ENCODE measurements around the gene CHIA.
A peak's percentile ranks its signal among the peaks of the same experiment; 100 is the strongest.

Gene CHIA

DNA sequence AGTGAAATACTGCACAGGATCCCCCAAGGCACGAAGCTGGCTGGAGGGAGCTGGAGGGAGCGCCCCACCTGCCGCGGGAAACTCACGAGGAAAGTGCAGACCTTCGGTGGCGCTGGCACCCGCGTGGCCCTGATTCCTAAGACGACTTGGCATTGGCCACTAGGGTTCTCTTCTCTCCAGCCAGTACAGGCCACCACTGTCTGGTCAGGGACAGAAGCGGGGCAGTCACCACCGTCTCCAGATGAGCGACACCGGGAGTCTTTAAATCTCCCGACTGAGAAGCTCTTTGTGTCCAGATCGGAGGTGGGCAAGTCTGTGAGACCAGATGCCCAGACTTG lies 19.2 kb upstream of the CHIA start:
- H3K4me3 ChIP-seq (ENCODE audit: low read depth, low read length), result no peak overlapping the region
- TF ChIP-seq, protein P1, sequence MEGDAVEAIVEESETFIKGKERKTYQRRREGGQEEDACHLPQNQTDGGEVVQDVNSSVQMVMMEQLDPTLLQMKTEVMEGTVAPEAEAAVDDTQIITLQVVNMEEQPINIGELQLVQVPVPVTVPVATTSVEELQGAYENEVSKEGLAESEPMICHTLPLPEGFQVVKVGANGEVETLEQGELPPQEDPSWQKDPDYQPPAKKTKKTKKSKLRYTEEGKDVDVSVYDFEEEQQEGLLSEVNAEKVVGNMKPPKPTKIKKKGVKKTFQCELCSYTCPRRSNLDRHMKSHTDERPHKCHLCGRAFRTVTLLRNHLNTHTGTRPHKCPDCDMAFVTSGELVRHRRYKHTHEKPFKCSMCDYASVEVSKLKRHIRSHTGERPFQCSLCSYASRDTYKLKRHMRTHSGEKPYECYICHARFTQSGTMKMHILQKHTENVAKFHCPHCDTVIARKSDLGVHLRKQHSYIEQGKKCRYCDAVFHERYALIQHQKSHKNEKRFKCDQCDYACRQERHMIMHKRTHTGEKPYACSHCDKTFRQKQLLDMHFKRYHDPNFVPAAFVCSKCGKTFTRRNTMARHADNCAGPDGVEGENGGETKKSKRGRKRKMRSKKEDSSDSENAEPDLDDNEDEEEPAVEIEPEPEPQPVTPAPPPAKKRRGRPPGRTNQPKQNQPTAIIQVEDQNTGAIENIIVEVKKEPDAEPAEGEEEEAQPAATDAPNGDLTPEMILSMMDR (conservative IDR thresholded peaks at IDR 0.05; ENCODE audit: low read depth, low read length), result no peak
- DNase-seq (ENCODE audit: low read depth), result no peak

DNA sequence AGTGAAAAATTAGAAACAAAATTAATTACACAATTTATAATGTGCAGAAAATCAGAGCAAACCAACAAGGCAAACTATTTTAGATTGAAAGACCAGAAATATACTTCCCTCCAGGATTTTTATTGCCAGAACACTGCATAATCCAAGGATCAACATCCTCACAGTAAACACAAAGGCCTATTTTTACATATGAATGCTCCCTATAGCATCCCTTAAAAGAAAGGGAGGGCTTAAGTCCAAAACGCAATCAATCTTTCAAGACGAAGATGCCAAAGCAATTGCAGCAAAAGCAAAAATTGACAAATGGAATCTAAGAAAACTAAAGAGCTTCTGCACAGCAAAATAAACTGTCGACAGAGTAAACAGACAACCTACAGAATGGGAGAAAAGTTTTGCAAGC lies 18.6 kb upstream of the CHIA start:
- H3K4me3 ChIP-seq (ENCODE audit: low read depth, low read length), result no peak overlapping the region
- DNase-seq (ENCODE audit: low read depth), result no peak
- TF ChIP-seq, protein P1 (conservative IDR thresholded peaks at IDR 0.05; ENCODE audit: low read depth, low read length), result no peak

DNA sequence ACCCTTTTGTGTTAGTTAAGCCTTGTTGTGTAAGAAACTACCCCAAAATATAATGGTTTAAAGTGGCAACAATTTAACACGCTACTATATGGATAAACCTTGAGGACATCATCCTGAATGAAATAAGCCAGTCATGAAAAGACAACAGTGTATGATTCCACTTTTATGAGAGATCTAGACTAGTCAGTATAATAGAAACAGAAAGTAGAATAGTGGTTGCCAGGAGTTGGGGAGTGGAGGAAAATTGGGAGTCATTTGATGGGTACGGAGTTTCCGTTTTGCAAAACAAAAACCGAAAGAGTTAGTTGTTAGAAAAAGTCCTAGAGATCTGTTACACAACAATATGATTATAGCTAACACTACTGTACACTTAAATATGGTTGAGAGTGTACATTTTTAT lies 16.0 kb upstream of the CHIA start:
- H3K4me3 ChIP-seq (ENCODE audit: low read depth, low read length), result no peak overlapping the region
- TF ChIP-seq, protein P1 (conservative IDR thresholded peaks at IDR 0.05; ENCODE audit: low read depth, low read length), result no peak
- no peak for DNase-seq (ENCODE audit: low read depth)

DNA sequence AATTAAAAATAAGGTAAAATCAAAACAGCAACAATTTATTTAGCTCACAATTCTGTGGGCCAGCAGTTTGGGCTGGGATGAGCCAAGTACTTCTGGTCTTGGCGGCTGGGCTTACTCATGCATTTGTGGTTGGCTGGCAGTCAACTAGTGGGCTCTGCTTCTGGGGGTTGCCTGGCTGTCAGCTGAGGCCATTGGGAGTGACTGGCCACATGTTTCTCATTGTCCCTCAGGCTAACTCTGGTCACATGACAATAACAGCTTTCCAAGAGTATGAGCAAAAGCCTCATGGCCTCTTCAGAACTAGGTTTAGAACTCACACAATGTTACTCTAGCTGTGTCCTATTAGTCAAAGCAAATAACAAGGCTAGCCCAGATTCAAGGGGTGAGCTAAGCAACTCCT lies 15.6 kb upstream of the CHIA start:
- DNase-seq (ENCODE audit: low read depth), result peak; percentile 8
- no peak overlapping the region for H3K4me3 ChIP-seq (ENCODE audit: low read depth, low read length)
- TF ChIP-seq, protein P1 (conservative IDR thresholded peaks at IDR 0.05; ENCODE audit: low read depth, low read length), result no peak

DNA sequence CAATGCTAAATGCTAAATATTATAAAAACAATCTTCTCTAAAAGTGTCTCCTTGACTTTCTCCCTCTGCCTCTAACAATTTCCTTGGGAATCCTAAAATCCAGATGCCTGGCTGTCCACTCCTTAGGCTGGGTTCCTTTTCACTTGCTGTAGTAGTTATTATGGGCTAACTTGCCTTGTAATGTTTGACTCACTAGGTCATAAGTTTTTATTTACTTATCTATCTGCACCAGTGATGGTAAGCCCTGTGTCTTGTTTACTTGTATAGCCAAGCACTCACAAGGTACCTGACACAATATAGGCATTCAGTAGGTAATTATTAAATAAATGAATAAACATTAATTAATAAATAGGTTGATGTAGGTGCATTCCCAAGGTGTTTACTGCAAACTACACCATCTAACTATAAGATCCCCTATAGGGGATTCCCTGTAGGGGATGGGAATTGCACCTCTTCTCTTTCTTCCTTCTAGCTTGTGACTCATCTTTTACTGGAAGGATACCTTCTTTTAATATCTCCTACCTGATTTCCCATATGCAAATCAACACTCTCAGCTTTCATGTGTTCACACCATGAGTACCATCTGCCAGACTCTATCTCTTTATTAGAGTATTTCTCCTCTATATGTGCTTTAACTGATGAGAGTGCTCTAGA lies 14.7 kb upstream of the CHIA start:
- no peak overlapping the region for H3K4me3 ChIP-seq (ENCODE audit: low read depth, low read length)
- no peak for DNase-seq (ENCODE audit: low read depth)
- TF ChIP-seq, protein P1 (conservative IDR thresholded peaks at IDR 0.05; ENCODE audit: low read depth, low read length), result no peak

DNA sequence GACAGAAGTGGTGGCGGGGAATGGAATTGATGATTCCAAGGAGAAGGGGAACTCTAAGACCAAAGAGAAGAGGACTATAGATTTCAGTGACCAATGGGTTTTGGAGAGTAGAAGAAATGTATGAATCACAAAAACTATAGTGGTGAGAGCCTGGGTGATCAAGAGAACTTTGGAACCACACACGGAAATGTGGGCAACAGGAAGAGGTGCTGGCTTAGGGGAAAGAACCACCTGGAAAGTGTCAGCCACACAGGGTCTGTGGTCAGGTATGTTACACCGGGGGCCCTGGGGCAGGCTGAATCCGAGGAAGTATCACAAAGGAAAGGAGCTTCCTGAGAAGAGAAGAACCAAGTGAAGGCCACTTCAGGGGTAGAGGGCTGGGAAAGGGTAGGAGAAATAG lies 11.5 kb upstream of the CHIA start:
- no peak overlapping the region for H3K4me3 ChIP-seq (ENCODE audit: low read depth, low read length)
- no peak for DNase-seq (ENCODE audit: low read depth)
- TF ChIP-seq, protein P1 (conservative IDR thresholded peaks at IDR 0.05; ENCODE audit: low read depth, low read length), result no peak

DNA sequence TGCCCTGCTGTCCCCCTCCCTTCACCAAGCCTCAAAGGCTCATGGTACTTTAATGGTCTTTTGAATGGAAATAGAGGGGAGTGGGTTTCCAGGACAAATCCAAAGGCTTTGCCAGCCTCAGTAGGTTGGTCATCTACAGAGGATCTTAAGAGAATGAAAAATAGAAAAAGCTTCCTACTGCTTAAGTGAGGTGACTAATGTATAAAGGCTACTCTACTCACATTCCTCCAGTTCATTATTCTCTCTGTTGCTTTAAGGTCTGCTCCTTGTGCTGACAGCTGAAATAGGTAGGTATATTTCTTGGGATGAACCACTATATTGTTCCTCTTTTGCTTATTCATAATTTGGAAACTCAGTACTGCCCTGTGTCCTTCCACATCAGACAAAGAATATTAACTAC lies 10.4 kb upstream of the CHIA start:
- TF ChIP-seq, protein P1 (conservative IDR thresholded peaks at IDR 0.05; ENCODE audit: low read depth, low read length), result no peak
- no peak for DNase-seq (ENCODE audit: low read depth)
- no peak overlapping the region for H3K4me3 ChIP-seq (ENCODE audit: low read depth, low read length)

Data from choroid plexus epithelial cell (primary cell).